SK-N-SH treated with all-trans-retinoic acid at 6 μM for 48 hours (cell line): ENCODE data around the gene TBXA2R.

Experiments used
- ATAC-seq: fragments of 200-7000 bp; cut with Tn5 transposase; 3 replicates; pipeline ENCODE4 v1.9.1; 2020; ENCODE audit warnings: mild to moderate bottlenecking, moderate library complexity
- ARNTL ChIP-seq: fragments of 450-650 bp; formaldehyde crosslinking; IDR thresholded peaks from 2 replicates; pipeline ENCODE4 v1.5.0; 2020; ENCODE audit warnings: low read depth, mild to moderate bottlenecking, moderate library complexity, borderline replicate concordance
- BACH2 ChIP-seq: fragments of 250-450 bp; sonication (Bioruptor Pico); IDR thresholded peaks from 2 replicates; pipeline ENCODE4 v1.9.0; 2021; ENCODE audit warnings: mild to moderate bottlenecking, borderline replicate concordance
- CSDC2 ChIP-seq: fragments of 250-450 bp; sonication (Bioruptor Pico); IDR thresholded peaks from 2 replicates; pipeline ENCODE4 v1.5.0; 2020; ENCODE audit warnings: mild to moderate bottlenecking, moderate library complexity
- ESRRG ChIP-seq: fragments of 250-450 bp; sonication (Bioruptor Pico); IDR thresholded peaks from 2 replicates; pipeline ENCODE4 v1.6.1; 2021; ENCODE audit warnings: mild to moderate bottlenecking
- GLIS3 ChIP-seq: fragments of 250-450 bp; sonication (Bioruptor Pico); IDR thresholded peaks from 2 replicates; pipeline ENCODE4 v1.5.0; 2020; ENCODE audit warnings: mild to moderate bottlenecking, moderate library complexity
- ISL1 ChIP-seq: fragments of 250-450 bp; sonication (Bioruptor Pico); IDR thresholded peaks from 2 replicates; pipeline ENCODE4 v2.1.2; 2022; ENCODE audit warnings: mild to moderate bottlenecking, moderate library complexity
- OSR1 ChIP-seq: fragments of 250-450 bp; sonication (Bioruptor Pico); IDR thresholded peaks from 2 replicates; pipeline ENCODE4 v1.8.0; 2022; ENCODE audit warnings: moderate library complexity, mild to moderate bottlenecking, inconsistent platforms
- PPARA ChIP-seq: fragments of 250-450 bp; sonication (Bioruptor Pico); IDR thresholded peaks from 2 replicates; pipeline ENCODE4 v1.5.0; 2020; ENCODE audit warnings: mild to moderate bottlenecking, borderline replicate concordance
- RARB ChIP-seq: fragments of 250-450 bp; sonication (Bioruptor Pico); IDR thresholded peaks from 2 replicates; pipeline ENCODE4 v1.8.0; 2021; ENCODE audit warnings: mild to moderate bottlenecking, moderate library complexity
- SNAI2 ChIP-seq: fragments of 250-450 bp; sonication (Bioruptor Pico); IDR thresholded peaks from 2 replicates; pipeline ENCODE4 v1.5.0; 2020; ENCODE audit warnings: mild to moderate bottlenecking, moderate library complexity
- ZC3H10 ChIP-seq: fragments of 250-450 bp; sonication (Bioruptor Pico); IDR thresholded peaks from 2 replicates; pipeline ENCODE4 v1.5.1; 2021; ENCODE audit warnings: mild to moderate bottlenecking, moderate library complexity
- ZFP3 ChIP-seq: fragments of 250-450 bp; sonication (Bioruptor Pico); IDR thresholded peaks from 2 replicates; pipeline ENCODE4 v1.5.0; 2020; ENCODE audit warnings: mild to moderate bottlenecking, moderate library complexity
- ZFP30 ChIP-seq: fragments of 450-650 bp; formaldehyde crosslinking; IDR thresholded peaks from 2 replicates; pipeline ENCODE4 v1.5.0; 2022; ENCODE audit warnings: mild to moderate bottlenecking, moderate library complexity
- ZNF565 ChIP-seq: fragments of 450-650 bp; formaldehyde crosslinking; conservative IDR thresholded peaks from 2 replicates; pipeline ENCODE4 v1.5.0; 2020; ENCODE audit warnings: low read depth, mild to moderate bottlenecking, moderate library complexity
- ZNF70 ChIP-seq: fragments of 450-650 bp; formaldehyde crosslinking; IDR thresholded peaks from 2 replicates; pipeline ENCODE4 v1.5.0; 2020; ENCODE audit warnings: mild to moderate bottlenecking, moderate library complexity
- ZNF8 ChIP-seq: fragments of 450-650 bp; formaldehyde crosslinking; IDR thresholded peaks from 2 replicates; pipeline ENCODE4 v1.5.0; 2020; ENCODE audit warnings: mild to moderate bottlenecking, moderate library complexity
- TF ChIP-seq, protein P1 (sequence below): fragments of 250-450 bp; sonication (Bioruptor Pico); IDR thresholded peaks from 2 replicates; pipeline ENCODE4 v1.8.0; 2021; ENCODE audit warnings: low read depth, mild to moderate bottlenecking, moderate library complexity, borderline replicate concordance
- TF ChIP-seq, protein P2 (sequence below): fragments of 250-450 bp; sonication (Bioruptor Pico); IDR thresholded peaks from 2 replicates; pipeline ENCODE4 v1.5.1; 2021; ENCODE audit warnings: mild to moderate bottlenecking, moderate library complexity
- TF ChIP-seq, protein P3 (sequence below): fragments of 250-450 bp; sonication (Bioruptor Pico); IDR thresholded peaks from 2 replicates; pipeline ENCODE4 v1.5.1; 2020; ENCODE audit warnings: low read depth, mild to moderate bottlenecking, moderate library complexity
- TF ChIP-seq, protein P4 (sequence below): fragments of 250-450 bp; sonication (Bioruptor Pico); IDR thresholded peaks from 2 replicates; pipeline ENCODE4 v1.5.0; 2020; ENCODE audit warnings: mild to moderate bottlenecking, moderate library complexity
- TF ChIP-seq, protein P5 (sequence below): fragments of 250-450 bp; sonication (Bioruptor Pico); IDR thresholded peaks from 2 replicates; pipeline ENCODE4 v1.8.0; 2020; ENCODE audit warnings: mild to moderate bottlenecking, moderate library complexity, borderline replicate concordance

The TBXA2R gene

DNA sequence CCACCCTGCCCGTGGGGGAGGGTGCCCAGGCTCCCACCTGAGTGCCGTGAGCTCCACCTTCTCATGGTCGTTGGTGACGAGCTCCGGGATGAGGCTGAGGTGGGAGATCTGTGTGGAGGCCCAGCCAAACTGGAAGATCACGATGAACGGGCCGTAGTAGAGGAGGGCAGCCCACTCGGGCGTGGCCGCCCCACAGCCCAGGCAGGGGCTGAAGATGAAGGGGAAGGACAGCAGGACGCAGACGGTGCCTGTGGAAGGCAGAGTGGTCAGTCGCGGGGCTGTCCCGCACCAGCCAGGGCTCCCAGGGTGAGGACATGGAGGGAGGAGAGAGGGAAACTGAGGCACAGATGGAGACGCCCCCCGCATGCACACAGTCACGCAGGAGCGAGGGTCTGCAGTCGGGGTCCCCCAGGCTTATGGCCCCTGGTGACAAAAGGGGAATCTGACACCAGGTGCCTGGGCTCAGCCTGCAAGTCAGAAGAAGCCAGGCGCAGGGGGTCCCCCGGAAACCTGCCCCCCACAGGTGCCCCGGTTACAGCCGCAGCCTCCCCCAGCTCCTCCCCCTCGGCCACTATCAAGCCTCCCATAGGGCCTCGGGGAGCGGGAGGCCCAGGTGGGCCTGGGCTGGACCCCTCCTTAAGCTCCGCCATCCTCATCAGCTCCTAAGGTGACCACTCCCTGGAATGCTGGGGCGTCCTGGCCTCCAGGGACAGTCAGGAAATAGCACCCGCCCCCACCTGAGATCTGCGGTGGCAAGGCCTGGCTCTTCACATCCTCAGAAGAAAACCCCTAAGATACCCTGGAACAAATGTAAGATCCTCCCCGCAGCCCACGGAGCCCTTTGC, 55.5 kb downstream of the TBXA2R start:
- TF ChIP-seq SNAI2 (CRISPR knock-in tag) = no peak
- TF ChIP-seq ZNF8 = no peak
- TF ChIP-seq, protein P1, sequence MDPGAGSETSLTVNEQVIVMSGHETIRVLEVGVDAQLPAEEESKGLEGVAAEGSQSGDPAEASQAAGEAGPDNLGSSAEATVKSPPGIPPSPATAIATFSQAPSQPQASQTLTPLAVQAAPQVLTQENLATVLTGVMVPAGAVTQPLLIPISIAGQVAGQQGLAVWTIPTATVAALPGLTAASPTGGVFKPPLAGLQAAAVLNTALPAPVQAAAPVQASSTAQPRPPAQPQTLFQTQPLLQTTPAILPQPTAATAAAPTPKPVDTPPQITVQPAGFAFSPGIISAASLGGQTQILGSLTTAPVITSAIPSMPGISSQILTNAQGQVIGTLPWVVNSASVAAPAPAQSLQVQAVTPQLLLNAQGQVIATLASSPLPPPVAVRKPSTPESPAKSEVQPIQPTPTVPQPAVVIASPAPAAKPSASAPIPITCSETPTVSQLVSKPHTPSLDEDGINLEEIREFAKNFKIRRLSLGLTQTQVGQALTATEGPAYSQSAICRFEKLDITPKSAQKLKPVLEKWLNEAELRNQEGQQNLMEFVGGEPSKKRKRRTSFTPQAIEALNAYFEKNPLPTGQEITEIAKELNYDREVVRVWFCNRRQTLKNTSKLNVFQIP (CRISPR knock-in tag) = no peak
- TF ChIP-seq, protein P2, sequence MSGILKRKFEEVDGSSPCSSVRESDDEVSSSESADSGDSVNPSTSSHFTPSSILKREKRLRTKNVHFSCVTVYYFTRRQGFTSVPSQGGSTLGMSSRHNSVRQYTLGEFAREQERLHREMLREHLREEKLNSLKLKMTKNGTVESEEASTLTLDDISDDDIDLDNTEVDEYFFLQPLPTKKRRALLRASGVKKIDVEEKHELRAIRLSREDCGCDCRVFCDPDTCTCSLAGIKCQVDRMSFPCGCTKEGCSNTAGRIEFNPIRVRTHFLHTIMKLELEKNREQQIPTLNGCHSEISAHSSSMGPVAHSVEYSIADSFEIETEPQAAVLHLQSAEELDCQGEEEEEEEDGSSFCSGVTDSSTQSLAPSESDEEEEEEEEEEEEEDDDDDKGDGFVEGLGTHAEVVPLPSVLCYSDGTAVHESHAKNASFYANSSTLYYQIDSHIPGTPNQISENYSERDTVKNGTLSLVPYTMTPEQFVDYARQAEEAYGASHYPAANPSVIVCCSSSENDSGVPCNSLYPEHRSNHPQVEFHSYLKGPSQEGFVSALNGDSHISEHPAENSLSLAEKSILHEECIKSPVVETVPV (CRISPR knock-in tag) = no peak
- no peak for ATAC-seq

DNA sequence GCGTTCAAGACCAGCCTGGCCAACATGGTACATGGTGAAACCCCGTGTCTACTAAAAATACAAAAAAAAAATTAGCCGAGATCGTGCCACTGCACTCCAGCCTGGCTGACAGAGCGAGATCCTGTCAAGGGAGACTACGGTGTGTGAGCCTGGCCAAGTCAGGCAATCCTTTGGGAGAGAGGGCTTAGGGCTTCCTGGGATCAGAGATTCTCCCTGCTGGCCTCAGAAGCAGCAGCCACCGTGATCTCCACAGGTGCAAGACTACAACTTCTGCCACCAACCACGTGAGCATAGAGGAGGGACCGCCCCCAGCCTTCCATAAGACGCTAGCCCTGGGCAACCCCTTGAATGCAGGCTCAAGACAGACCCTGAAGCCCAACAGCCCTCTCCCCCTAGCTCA, 56.9 kb downstream of the TBXA2R start:
- TF ChIP-seq ARNTL (CRISPR knock-in tag) (no peak), PPARA (no peak), ZNF70 (no peak), OSR1 (CRISPR knock-in tag) (no peak), RARB (CRISPR knock-in tag) (no peak), ZNF565 (CRISPR knock-in tag) (no peak), ESRRG (CRISPR knock-in tag) (no peak), CSDC2 (no peak), ZC3H10 (no peak), BACH2 (no peak), ZFP3 (no peak), ZFP30 (CRISPR knock-in tag) (no peak), ZNF8 (no peak), ISL1 (CRISPR knock-in tag) (no peak), GLIS3 (no peak)
- TF ChIP-seq, protein P3, sequence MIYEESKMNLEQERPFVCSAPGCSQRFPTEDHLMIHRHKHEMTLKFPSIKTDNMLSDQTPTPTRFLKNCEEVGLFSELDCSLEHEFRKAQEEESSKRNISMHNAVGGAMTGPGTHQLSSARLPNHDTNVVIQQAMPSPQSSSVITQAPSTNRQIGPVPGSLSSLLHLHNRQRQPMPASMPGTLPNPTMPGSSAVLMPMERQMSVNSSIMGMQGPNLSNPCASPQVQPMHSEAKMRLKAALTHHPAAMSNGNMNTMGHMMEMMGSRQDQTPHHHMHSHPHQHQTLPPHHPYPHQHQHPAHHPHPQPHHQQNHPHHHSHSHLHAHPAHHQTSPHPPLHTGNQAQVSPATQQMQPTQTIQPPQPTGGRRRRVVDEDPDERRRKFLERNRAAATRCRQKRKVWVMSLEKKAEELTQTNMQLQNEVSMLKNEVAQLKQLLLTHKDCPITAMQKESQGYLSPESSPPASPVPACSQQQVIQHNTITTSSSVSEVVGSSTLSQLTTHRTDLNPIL (CRISPR knock-in tag) = no peak
- TF ChIP-seq, protein P4, sequence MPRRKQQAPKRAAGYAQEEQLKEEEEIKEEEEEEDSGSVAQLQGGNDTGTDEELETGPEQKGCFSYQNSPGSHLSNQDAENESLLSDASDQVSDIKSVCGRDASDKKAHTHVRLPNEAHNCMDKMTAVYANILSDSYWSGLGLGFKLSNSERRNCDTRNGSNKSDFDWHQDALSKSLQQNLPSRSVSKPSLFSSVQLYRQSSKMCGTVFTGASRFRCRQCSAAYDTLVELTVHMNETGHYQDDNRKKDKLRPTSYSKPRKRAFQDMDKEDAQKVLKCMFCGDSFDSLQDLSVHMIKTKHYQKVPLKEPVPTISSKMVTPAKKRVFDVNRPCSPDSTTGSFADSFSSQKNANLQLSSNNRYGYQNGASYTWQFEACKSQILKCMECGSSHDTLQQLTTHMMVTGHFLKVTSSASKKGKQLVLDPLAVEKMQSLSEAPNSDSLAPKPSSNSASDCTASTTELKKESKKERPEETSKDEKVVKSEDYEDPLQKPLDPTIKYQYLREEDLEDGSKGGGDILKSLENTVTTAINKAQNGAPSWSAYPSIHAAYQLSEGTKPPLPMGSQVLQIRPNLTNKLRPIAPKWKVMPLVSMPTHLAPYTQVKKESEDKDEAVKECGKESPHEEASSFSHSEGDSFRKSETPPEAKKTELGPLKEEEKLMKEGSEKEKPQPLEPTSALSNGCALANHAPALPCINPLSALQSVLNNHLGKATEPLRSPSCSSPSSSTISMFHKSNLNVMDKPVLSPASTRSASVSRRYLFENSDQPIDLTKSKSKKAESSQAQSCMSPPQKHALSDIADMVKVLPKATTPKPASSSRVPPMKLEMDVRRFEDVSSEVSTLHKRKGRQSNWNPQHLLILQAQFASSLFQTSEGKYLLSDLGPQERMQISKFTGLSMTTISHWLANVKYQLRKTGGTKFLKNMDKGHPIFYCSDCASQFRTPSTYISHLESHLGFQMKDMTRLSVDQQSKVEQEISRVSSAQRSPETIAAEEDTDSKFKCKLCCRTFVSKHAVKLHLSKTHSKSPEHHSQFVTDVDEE = no peak
- TF ChIP-seq, protein P5, sequence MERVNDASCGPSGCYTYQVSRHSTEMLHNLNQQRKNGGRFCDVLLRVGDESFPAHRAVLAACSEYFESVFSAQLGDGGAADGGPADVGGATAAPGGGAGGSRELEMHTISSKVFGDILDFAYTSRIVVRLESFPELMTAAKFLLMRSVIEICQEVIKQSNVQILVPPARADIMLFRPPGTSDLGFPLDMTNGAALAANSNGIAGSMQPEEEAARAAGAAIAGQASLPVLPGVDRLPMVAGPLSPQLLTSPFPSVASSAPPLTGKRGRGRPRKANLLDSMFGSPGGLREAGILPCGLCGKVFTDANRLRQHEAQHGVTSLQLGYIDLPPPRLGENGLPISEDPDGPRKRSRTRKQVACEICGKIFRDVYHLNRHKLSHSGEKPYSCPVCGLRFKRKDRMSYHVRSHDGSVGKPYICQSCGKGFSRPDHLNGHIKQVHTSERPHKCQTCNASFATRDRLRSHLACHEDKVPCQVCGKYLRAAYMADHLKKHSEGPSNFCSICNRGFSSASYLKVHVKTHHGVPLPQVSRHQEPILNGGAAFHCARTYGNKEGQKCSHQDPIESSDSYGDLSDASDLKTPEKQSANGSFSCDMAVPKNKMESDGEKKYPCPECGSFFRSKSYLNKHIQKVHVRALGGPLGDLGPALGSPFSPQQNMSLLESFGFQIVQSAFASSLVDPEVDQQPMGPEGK (CRISPR knock-in tag) = no peak
- TF ChIP-seq, protein P2 (CRISPR knock-in tag) = no peak
- ATAC-seq = no peak
